Measurements from ENCODE around the gene PMAIP1.

Gene PMAIP1

GRCh38 chr18:59915606-59916005 lies 15.8 kb downstream of the PMAIP1 start:
- no peak for DNase-seq (ENCODE audit: low read depth)

- DNase-seq (ENCODE audit: low read depth): no peak
These were observed 16.9 kb downstream of the PMAIP1 start for GRCh38 chr18:59916746-59917145.

DNA sequence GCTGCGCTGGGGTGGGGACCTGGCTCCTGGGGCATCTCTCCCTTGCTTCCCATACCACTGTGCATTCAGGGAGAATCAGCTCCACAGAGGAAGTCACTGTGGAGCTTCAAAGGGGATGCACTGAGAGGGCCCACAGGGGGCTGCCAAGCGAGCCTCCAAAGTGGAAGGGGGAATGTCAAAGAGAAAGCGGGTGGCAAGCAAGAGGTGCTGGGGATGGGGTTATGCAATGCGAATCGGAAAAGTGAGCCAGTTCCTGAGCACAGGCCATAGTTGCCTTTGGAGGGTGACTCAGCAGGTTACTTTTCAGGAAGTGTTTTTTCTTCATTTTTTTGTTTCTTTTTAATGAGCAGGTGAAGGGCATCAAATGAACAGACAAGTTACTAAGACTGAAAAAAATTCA lies 17.6 kb downstream of the PMAIP1 start:
- DNase-seq (ENCODE audit: low read depth): no peak

DNA sequence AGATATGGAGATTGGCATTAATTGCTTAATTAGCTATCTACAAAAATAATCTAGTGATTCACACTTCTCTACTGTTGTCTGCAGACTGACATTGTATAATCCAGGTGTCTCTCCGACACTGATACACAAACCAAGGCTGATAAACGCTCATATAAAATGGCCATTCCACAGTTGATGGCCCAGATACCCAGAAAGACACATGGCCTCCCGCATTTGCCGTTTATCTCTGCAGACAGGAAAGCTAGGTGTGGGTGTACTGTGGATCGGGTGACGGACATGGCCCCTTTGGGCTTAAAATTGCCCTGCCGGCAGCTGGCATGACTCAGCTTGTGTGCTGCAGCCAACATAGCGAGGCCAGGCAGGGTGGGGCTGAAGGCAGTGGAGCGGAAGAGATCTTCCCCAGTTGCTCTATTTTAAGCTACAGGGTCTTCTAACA lies 18.5 kb downstream of the PMAIP1 start:
- no peak for DNase-seq (ENCODE audit: low read depth)

- no peak for DNase-seq (ENCODE audit: low read depth)
These were observed 19.2 kb downstream of the PMAIP1 start for GRCh38 chr18:59918997-59919396.

DNA sequence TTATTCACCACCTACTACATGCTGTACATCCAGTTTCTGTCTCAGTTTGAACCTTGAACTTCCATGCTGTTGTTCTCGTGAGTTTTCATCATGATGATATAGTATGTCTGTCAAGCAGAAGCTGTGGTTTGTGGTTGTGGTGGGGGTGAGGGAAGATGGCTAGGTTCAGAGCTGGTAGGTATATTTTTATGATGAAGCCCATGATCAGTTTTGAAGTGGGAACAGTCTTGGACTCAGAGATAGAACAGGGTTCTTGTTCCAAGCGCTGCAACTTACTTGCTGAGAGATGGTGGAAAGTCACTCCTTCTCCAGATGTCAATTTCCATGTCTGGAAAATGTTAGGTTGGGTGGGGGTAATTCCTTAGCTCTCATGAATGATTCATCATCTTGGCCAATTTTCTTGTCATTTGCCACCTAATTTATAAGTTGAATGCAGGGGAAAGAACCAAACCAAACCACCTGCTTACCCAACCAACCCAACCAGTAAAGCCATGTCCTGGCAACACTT lies 21.6 kb downstream of the PMAIP1 start:
- DNase-seq (ENCODE audit: low read depth): no peak

- DNase-seq (ENCODE audit: low read depth): no peak
These were observed 23.9 kb downstream of the PMAIP1 start for GRCh38 chr18:59923539-59924196.

GRCh38 chr18:59926131-59926530 lies 26.3 kb downstream of the PMAIP1 start:
- DNase-seq (ENCODE audit: low read depth): no peak

GRCh38 chr18:59927246-59927825 lies 27.5 kb downstream of the PMAIP1 start:
- DNase-seq (ENCODE audit: low read depth): no peak

- no peak for DNase-seq (ENCODE audit: low read depth)
These were observed 28.4 kb downstream of the PMAIP1 start for GRCh38 chr18:59928201-59928600.

GRCh38 chr18:59929621-59930295 lies 30.0 kb downstream of the PMAIP1 start:
- no peak for DNase-seq (ENCODE audit: low read depth)

DNA sequence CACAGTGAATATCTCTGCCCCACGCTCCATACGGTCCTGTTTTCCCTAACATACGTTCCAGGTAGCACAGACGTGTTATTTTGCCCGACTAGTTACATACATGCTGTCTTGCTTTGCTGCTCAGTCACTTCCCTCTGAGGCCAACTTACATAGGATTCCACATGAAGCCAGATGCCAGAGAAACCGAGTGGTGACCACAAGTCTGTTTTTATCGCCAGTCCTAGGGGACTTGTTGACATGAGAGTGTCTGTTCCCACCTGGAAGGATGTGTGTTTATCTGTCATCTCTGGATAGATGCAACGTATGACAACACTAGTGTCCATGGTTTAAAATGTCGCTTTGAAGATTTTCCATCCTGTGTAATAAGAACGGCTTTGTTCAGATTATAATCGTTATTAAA lies 32.6 kb downstream of the PMAIP1 start:
- no peak for DNase-seq (ENCODE audit: low read depth)

DNA sequence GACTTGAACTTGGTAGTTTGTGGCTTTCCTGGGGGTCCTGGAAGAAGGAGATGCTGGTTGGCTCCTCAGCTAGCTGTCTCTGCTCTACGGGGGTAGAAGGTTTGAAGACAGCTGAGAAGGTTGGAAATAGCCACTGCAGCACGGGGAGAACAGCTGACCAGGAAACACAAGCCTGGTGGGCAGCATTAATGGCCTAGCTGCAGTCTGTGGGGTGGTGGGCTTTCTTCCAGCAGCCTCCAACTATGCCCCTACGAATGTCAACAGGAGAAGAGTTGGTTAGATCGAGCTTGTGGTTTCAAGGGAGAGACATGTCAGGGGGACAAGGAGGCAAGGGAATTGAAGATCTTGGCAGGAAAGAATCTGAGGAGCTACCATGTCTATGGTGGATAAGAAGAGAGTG lies 38.9 kb downstream of the PMAIP1 start:
- no peak for DNase-seq (ENCODE audit: low read depth)

DNA sequence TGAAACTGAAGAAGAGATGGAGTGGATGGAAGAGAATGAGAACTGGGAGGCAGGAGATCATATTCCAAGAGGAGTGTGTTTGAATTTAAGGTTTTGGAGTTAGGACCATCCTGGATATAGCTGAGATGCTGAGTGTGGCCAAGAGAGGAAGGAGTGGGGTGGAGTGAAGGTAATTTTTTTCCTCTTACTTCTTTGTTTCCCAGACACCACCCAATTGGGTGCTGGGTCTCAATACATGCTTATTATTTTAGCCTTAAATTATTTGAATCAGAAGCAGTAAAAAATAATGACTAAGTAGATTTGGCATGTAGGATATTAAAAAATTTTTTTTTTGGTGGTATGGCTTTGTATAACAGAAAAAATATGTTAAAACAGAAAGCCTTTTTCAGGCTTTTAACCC lies 39.3 kb downstream of the PMAIP1 start:
- no peak for DNase-seq (ENCODE audit: low read depth)

DNA sequence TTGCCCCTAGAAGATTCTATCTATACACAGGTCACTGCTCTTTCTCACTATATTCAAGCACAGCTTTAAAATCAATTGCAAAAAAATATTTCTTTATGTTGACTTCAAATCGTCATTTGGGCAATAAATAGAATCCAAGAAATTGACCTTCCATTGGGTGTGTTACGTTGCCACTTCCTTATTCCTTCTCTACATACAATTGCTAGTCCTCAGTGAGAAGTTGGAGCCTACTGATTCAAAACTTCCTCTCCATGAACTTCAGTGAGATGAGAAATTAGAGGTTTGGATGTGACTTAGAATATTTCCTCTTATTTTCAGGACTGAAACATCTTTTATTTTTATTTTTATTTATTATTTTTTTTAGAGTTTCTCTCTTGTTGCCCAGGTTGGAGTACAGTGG lies 40.3 kb downstream of the PMAIP1 start:
- no peak for DNase-seq (ENCODE audit: low read depth)

GRCh38 chr18:59941331-59941730 lies 41.5 kb downstream of the PMAIP1 start:
- no peak for DNase-seq (ENCODE audit: low read depth)

GRCh38 chr18:59942601-59943000 lies 42.8 kb downstream of the PMAIP1 start:
- no peak for DNase-seq (ENCODE audit: low read depth)

- DNase-seq (ENCODE audit: low read depth): no peak
These were observed 45.7 kb downstream of the PMAIP1 start for GRCh38 chr18:59945544-59945943.

- peak; percentile 29 for DNase-seq (ENCODE audit: low read depth)
These were observed 50.6 kb downstream of the PMAIP1 start for GRCh38 chr18:59950215-59950944.

- no peak for DNase-seq (ENCODE audit: low read depth)
These were observed 51.8 kb downstream of the PMAIP1 start for GRCh38 chr18:59951591-59951990.

DNA sequence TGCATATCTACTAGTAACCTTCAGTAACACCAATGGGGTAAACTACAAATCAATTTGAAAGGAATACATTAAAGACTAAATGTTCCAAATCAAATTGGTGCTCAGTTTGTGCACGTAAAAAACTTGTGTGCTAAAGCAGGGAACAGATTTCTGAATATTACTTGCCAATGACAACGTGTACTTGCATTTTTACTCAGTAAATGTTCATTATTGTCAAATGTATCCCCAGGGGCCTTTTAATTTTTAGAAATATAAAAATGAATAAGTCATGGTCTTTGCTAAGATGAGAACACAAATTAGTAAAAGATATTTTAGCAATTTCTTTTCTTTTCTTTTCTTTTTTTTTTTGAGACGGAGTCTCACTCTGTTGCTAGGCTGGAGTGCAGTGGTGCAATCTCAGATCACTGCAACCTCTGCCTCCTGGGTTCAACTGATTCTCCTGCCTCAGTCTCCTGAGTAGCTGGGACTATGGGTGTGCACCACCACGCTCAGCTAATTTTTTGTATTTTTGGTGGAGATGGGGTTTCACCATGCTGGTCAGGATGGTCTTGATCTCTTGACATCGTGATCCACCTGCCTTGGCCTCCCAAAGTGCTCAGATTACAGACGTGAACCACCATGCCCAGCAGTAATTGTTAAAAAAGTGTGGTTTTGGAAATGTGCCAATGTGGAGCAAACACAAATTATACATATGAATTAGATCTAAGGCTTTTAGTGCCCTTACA lies 52.6 kb downstream of the PMAIP1 start:
- DNase-seq (ENCODE audit: low read depth): no peak
